Activated CD8-positive, alpha-beta T cell treated with anti-CD3 and anti-CD28 coated beads, Interleukin-2, amount 10 ng/mL, durations not matched to agents 7 days and 5 days (primary cell): ENCODE data around the gene PDCD11. TPM values are rescaled to one million over a fixed set of nuclear protein-coding genes. Genes with fewer than 3 reads are reported as not detected.

ENCODE experiments used
- ATAC-seq: fragments of 150-1000 bp; cut with Tn5 transposase; one replicate; pipeline ENCODE4 v1.10.0; 2021; ENCODE audit warnings: moderate library complexity
- CTCF ChIA-PET: fragments of 350-600 bp; sonication (Branson Sonifier 250); formaldehyde crosslinking; loops from one replicate; lab custom pipeline; 2021; ENCODE audit warnings: antibody characterized with exemption; lab: Charles Lee
- POLR2A ChIA-PET: fragments of 350-600 bp; sonication (Branson Sonifier 250); formaldehyde crosslinking; loops from one replicate; lab custom pipeline; 2021; ENCODE audit warnings: antibody characterized with exemption; lab: Charles Lee
- DNase-seq: peaks from one replicate; pipeline ENCODE4 v3.0.0-alpha.2; 2020
- H3K27ac Mint-ChIP-seq: one replicate; pipeline ENCODE4 v1.8.0; 2021; ENCODE audit warnings: mild to moderate bottlenecking, mixed read lengths
- H3K27me3 Mint-ChIP-seq: one replicate; pipeline ENCODE4 v1.8.0; 2021; ENCODE audit warnings: low read depth, mixed read lengths
- H3K36me3 Mint-ChIP-seq: one replicate; pipeline ENCODE4 v1.8.0; 2021; ENCODE audit warnings: low read depth, mixed read lengths
- H3K4me1 Mint-ChIP-seq: one replicate; pipeline ENCODE4 v1.8.0; 2021; ENCODE audit warnings: low read depth, mixed read lengths
- H3K4me3 Mint-ChIP-seq: one replicate; pipeline ENCODE4 v1.8.0; 2021; ENCODE audit warnings: mild to moderate bottlenecking, mixed read lengths
- H3K9me3 Mint-ChIP-seq: one replicate; pipeline ENCODE4 v1.8.0; 2022; ENCODE audit warnings: mixed read lengths; ENCODE audit not compliant: insufficient read depth
- total RNA-seq, 2 experiments: library from RNA; stranded (reverse); gene quantifications; one replicate each; pipeline ENCODE4 v1.2.3, GENCODE V29; 2021

PDCD11 gene
- total RNA-seq, 2 experiments from 2014 or later = 57.1 to 57.4 TPM

GRCh38 chr10:103451091-103451813 is 54.8 kb downstream of the PDCD11 start:
- H3K27me3 Mint-ChIP-seq = no peaks in the 10 kb centered on the region
- DNase-seq (peak; percentile 71), ATAC-seq (peak; percentile 76)
- H3K4me3 Mint-ChIP-seq = peak overlapping the region; percentile 98
- no peaks in the 10 kb centered on the region for H3K9me3 Mint-ChIP-seq
- peaks cover 58% of the 10 kb centered on the region for H3K36me3 Mint-ChIP-seq
- H3K4me1 Mint-ChIP-seq = peaks cover 71% of the 10 kb centered on the region
- CTCF ChIA-PET = interaction anchor here (1.1 to 5.2 kb wide), 10 partner anchors 12 to 35 kb away, joined by 5 to 54 read pairs (median 14); no protein-coding TSS in a partner anchor
- H3K27ac Mint-ChIP-seq = peak overlapping the region; percentile 92
- POLR2A ChIA-PET = interaction anchor here (1.2 to 5.1 kb wide), 5 partner anchors 13 to 30 kb away, joined by 3 to 43 read pairs (median 8); no protein-coding TSS in a partner anchor

DNA sequence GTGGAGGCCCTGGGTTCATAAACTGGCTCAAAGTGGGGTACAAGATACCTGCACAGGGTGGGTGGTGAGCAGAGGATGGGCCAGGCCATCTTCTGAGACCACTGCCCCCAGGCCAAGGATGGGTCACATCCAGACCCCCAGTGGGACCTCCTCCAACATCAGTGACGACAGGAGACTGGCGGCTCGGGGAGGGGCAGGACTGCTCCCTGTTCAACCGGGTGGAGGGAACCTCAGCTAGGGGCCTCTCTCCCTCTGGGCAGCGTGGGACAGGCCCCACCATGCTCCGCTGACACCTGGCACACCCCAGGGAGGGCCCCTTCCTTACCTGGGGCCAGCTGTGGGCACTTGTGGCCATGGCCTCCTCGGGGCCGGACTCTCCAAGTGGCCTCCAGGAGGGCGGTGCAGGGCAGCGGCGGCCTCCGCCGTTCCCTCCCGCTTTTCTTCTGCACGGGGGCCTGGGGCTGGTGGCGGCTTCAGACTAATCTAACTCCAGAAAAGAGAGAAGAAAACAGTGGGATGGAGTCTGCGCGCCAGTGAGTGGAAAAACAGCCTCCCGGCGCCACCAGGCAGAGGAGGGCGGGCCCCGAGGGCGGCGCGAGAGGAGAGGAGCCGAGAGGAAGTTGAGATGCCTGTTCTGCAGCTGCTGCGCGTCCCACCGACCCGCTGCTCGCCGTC is 55.5 kb downstream of the PDCD11 start, which contains the start of gene CALHM2:
TSS of gene CALHM2 (minus strand) at position 540 of the 675 bp plus-strand sequence. CDS start 2,429 bp downstream, outside the sequence.
- DNase-seq = peak; percentile 74
- POLR2A ChIA-PET = interaction anchor here (1.2 to 5.1 kb wide), 5 partner anchors 13 to 29 kb away, joined by 3 to 43 read pairs (median 8); no protein-coding TSS in a partner anchor
- H3K4me3 Mint-ChIP-seq = peak within 1 kb of the TSS; percentile 98
- H3K27ac Mint-ChIP-seq = peak within 1 kb of the TSS; percentile 92
- CTCF ChIA-PET = interaction anchor here (0.9 to 5.2 kb wide), 11 partner anchors 11 to 39 kb away, joined by 3 to 54 read pairs (median 9); no protein-coding TSS in a partner anchor
- H3K9me3 Mint-ChIP-seq = no peaks in the 10 kb centered on the region
- no peaks in the 10 kb centered on the region for H3K27me3 Mint-ChIP-seq
- peaks cover 53% of the 10 kb centered on the region for H3K36me3 Mint-ChIP-seq
- peak; percentile 78 for ATAC-seq
- peaks cover 71% of the 10 kb centered on the region for H3K4me1 Mint-ChIP-seq

- H3K9me3 Mint-ChIP-seq = no peaks in the 10 kb centered on the region
- CTCF ChIA-PET = interaction anchor here (0.6 to 5.2 kb wide), 11 partner anchors 10 to 38 kb away, joined by 3 to 54 read pairs (median 6); no protein-coding TSS in a partner anchor
- H3K27ac Mint-ChIP-seq = peak overlapping the region; percentile 92
- POLR2A ChIA-PET = interaction anchor here (1.7 to 5.1 kb wide), 3 partner anchors 14 to 28 kb away, joined by 3 to 43 read pairs (median 8); no protein-coding TSS in a partner anchor
- H3K4me1 Mint-ChIP-seq = peaks cover 69% of the 10 kb centered on the region
- H3K27me3 Mint-ChIP-seq = no peaks in the 10 kb centered on the region
- peak overlapping the region; percentile 98 for H3K4me3 Mint-ChIP-seq
- peaks cover 46% of the 10 kb centered on the region for H3K36me3 Mint-ChIP-seq
- DNase-seq (no peak), ATAC-seq (no peak)
These were observed 56.2 kb downstream of the PDCD11 start for GRCh38 chr10:103452506-103453230.

DNA sequence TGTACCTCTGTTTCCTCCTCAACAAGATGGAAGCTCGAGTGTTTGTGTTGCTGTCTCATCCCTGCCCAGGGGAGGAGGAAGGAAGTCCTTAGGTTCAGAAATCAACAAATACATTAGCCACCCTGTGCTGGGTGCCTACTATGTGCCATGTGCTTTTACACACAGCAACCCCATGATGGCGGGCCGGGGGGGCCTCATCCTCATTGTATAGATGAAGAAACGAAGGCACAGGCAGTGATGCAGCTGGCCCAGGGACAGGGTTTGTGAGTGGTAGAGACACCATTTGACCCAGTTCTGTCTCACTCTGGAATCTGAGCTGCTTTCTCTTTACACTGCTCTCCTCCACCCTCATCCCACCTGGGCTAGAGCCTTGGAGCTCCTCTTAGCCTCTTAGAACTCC is 57.6 kb downstream of the PDCD11 start:
- ChIA-PET CTCF (interaction anchor here (1.7 to 5.2 kb wide), 5 partner anchors 18 to 32 kb away, joined by 4 to 54 read pairs (median 27); no protein-coding TSS in a partner anchor), POLR2A (interaction anchor here (0.7 to 5.1 kb wide), 3 partner anchors 9 to 17 kb away, joined by 3 to 43 read pairs (median 3); no protein-coding TSS in a partner anchor)
- H3K27me3 Mint-ChIP-seq = no peaks in the 10 kb centered on the region
- H3K4me3 Mint-ChIP-seq = no peak overlapping the region
- DNase-seq = no peak
- no peaks in the 10 kb centered on the region for H3K9me3 Mint-ChIP-seq
- peaks cover 35% of the 10 kb centered on the region for H3K36me3 Mint-ChIP-seq
- H3K4me1 Mint-ChIP-seq = peaks cover 70% of the 10 kb centered on the region
- no peak overlapping the region for H3K27ac Mint-ChIP-seq
- no peak for ATAC-seq

DNA sequence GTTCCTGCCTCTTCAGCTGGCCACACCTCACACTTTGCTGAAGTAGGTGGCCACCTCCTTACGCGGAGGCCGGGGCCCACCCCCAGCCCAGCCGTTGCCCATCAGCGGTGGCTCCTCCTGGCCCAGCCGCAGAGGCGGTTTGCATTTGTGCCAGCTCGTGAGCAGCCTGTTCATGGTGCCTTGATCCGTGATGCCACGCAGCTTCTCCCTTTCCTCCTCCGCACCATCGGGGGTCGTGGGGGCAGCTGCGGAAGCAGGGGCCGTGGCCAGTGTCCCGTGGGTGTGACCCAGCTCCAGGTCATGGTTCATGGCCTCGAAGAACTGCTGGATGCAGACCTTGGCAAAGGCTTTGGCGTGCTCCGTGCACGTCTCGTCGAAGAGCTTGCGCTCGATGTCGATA is 58.8 kb downstream of the PDCD11 start:
- H3K27ac Mint-ChIP-seq = no peak overlapping the region
- H3K9me3 Mint-ChIP-seq = no peaks in the 10 kb centered on the region
- ChIA-PET CTCF (interaction anchor here (0.8 to 4.5 kb wide), 3 partner anchors 21 to 30 kb away, joined by 3 to 27 read pairs (median 12); no protein-coding TSS in a partner anchor), POLR2A (interaction anchor here (0.7 kb wide), 2 partner anchors 10 to 14 kb away, joined by 3 read pairs; no protein-coding TSS in a partner anchor)
- DNase-seq (no peak), ATAC-seq (no peak)
- H3K4me1 Mint-ChIP-seq = peaks cover 70% of the 10 kb centered on the region
- H3K27me3 Mint-ChIP-seq = no peaks in the 10 kb centered on the region
- H3K4me3 Mint-ChIP-seq = no peak overlapping the region
- peaks cover 22% of the 10 kb centered on the region for H3K36me3 Mint-ChIP-seq

DNA sequence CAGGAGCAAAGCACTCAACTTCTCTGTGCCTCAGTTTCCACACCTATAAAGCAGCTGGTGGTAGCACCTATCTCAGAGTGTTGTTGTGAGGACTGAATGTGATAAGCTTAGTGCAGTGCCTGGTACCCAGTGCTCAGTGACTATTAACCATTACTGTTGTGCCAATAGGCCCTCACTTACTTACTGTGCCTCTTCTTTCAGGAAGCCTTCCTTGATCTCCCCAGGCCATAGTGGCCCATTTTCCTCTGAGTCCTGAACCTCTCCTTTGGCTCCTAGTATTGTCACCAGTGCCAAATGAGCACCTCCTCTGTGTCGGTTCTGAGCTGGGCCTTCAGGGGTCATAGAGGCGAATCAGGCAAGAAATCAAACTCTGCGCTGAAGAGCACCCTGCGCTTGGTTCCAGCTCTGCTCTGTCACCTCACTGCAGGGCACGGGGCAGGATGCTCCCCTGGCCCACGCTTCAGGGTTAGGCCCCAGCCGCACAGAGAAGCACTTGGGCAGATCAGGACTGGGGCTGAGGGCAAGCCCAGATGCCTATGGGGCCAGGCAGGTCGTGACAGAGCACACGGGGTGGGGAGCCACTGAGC is 59.7 kb downstream of the PDCD11 start:
- no peaks in the 10 kb centered on the region for H3K27me3 Mint-ChIP-seq
- peak overlapping the region; percentile 65 for H3K27ac Mint-ChIP-seq
- H3K36me3 Mint-ChIP-seq = peaks cover 13% of the 10 kb centered on the region
- DNase-seq = no peak
- H3K4me3 Mint-ChIP-seq = no peak overlapping the region
- CTCF ChIA-PET = interaction anchor here (1.1 to 3.1 kb wide), 3 partner anchors 17 to 29 kb away, joined by 3 to 12 read pairs (median 3); no protein-coding TSS in a partner anchor
- POLR2A ChIA-PET = interaction anchor here (0.6 kb wide), 1 partner anchor 456 kb away, joined by 4 read pairs; no protein-coding TSS in a partner anchor
- no peaks in the 10 kb centered on the region for H3K9me3 Mint-ChIP-seq
- no peak for ATAC-seq
- H3K4me1 Mint-ChIP-seq = peaks cover 65% of the 10 kb centered on the region

DNA sequence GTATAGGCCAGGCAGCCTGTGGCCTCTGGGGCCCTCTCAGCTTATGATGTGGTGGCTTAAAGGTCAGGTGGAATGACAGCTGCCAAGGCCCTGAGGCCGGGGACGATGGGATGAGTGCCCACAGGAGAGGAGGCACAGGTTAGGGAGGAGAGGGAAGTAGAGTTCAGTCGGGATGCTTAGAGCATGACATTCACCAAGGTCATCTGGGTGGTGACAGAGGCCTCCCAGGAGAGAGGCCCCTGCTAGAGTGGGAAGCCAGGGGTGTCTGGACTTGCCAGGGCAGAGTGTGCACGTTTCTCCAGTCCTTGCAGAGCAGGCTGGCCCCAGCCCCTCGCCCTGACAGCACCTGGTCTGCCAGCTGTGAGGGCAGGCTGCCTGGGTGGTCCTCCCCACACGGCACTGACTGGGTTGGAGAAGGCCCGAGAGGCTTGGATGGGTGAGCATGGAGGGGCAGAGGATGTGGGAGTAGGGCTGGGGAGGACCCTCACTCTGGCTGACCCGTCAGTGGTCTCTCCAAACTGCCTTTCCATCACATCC is 60.8 kb downstream of the PDCD11 start:
- no peak for DNase-seq
- ChIA-PET CTCF (interaction anchor here (1.1 to 3.1 kb wide), 3 partner anchors 16 to 28 kb away, joined by 3 to 12 read pairs (median 3); no protein-coding TSS in a partner anchor), POLR2A (no interaction called here)
- no peaks in the 10 kb centered on the region for H3K9me3 Mint-ChIP-seq
- peaks cover 65% of the 10 kb centered on the region for H3K4me1 Mint-ChIP-seq
- H3K27me3 Mint-ChIP-seq = no peaks in the 10 kb centered on the region
- no peak for ATAC-seq
- H3K27ac Mint-ChIP-seq = peak overlapping the region; percentile 72
- peaks cover 8% of the 10 kb centered on the region for H3K36me3 Mint-ChIP-seq
- peak overlapping the region; percentile 38 for H3K4me3 Mint-ChIP-seq

GRCh38 chr10:103457896-103458583 is 61.6 kb downstream of the PDCD11 start:
- Mint-ChIP-seq H3K36me3 (peaks cover 8% of the 10 kb centered on the region), H3K4me3 (no peak overlapping the region), H3K27ac (peak overlapping the region; percentile 42), H3K9me3 (no peaks in the 10 kb centered on the region), H3K4me1 (peaks cover 58% of the 10 kb centered on the region), H3K27me3 (no peaks in the 10 kb centered on the region)
- ChIA-PET POLR2A (no interaction called here), CTCF (interaction anchor here (1.9 to 3.1 kb wide), 2 partner anchors 18 kb away, joined by 9 to 12 read pairs; no protein-coding TSS in a partner anchor)
- DNase-seq (no peak), ATAC-seq (no peak)

DNA sequence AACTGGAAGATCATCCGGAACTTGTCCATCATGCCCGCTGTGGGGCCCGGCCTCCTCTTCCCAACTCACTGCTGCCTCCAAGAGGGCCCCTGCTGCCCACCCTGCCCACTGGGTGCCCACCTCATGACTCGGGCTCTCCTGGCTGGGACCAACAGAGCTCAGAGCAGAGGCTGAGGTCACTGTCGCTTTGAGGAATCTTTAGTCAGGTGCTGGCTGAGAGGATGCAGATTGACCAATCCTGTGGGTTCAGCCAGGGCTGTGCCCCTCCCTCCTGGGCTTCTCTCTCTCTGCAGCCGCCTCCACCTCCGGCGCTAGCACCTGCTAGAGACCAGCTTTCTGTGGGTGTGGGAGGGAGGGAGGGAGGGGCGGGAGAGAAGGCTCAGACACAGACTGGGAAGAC is 62.3 kb downstream of the PDCD11 start, which contains the start of gene CALHM1:
TSS of gene CALHM1 (minus strand) at position 181 of the 400 bp plus-strand sequence. CDS start at position 32, 149 bp downstream.
- H3K27ac Mint-ChIP-seq = peak within 1 kb of the TSS; percentile 86
- peaks cover 59% of the 10 kb centered on the region for H3K4me1 Mint-ChIP-seq
- H3K36me3 Mint-ChIP-seq = peaks cover 6% of the 10 kb centered on the region
- DNase-seq = peak; percentile 59
- POLR2A ChIA-PET = interaction anchor here (1.7 kb wide), 1 partner anchor 12 kb away, joined by 8 read pairs; no protein-coding TSS in a partner anchor
- H3K9me3 Mint-ChIP-seq = no peaks in the 10 kb centered on the region
- CTCF ChIA-PET = interaction anchor here (1.2 to 1.9 kb wide), 3 partner anchors 11 to 22 kb away, joined by 3 to 9 read pairs (median 3); no protein-coding TSS in a partner anchor
- no peaks in the 10 kb centered on the region for H3K27me3 Mint-ChIP-seq
- peak; percentile 74 for ATAC-seq
- peak within 1 kb of the TSS; percentile 57 for H3K4me3 Mint-ChIP-seq
